GM12864 (cell line): ENCODE results near the gene HERPUD2.
"Not testable (repeated sequence)": the region's sequence is repeated elsewhere in the genome, so short reads cannot be mapped to it uniquely, and the experiment has no call there.

Experiments
- DNase-seq: peaks from one replicate; pipeline ENCODE4 v3.0.0-alpha.2; 2011; ENCODE audit warnings: low read depth
- H3K4me3 ChIP-seq: 2 replicates; pipeline ENCODE4 v1.5.1; 2011; ENCODE audit warnings: mild to moderate bottlenecking, low read depth, low read length, control low read depth
- CTCF ChIP-seq: IDR thresholded peaks from 2 replicates; pipeline ENCODE4 v1.5.1; 2011; ENCODE audit warnings: low read depth, mild to moderate bottlenecking, moderate library complexity, low read length, control low read depth, inconsistent platforms; ENCODE audit errors: missing control alignments

Gene HERPUD2

GRCh38 chr7:35681231-35682029, 13.5 kb downstream of the HERPUD2 start:
- no peak for TF ChIP-seq CTCF
- no peak for DNase-seq
- H3K4me3 ChIP-seq, result no peak overlapping the region

- DNase-seq, result no peak
- TF ChIP-seq CTCF, result no peak
- no peak overlapping the region for H3K4me3 ChIP-seq
Measured at GRCh38 chr7:35680403-35681013, 14.4 kb downstream of the HERPUD2 start.

GRCh38 chr7:35677582-35678356, 17.2 kb downstream of the HERPUD2 start:
- DNase-seq, result no peak
- no peak for TF ChIP-seq CTCF
- H3K4me3 ChIP-seq, result no peak overlapping the region

- H3K4me3 ChIP-seq, result no peak overlapping the region
- TF ChIP-seq CTCF, result peak; percentile 11
- DNase-seq, result no peak
Measured at GRCh38 chr7:35676211-35676610, 18.7 kb downstream of the HERPUD2 start.

- H3K4me3 ChIP-seq, result no peak overlapping the region
- TF ChIP-seq CTCF, result no peak
- no peak for DNase-seq
Measured at GRCh38 chr7:35670856-35671569, 23.9 kb downstream of the HERPUD2 start.

- not testable (repeated sequence) for DNase-seq, H3K4me3 ChIP-seq
Measured at GRCh38 chr7:35660411-35660810, 34.5 kb downstream of the HERPUD2 start.
